Left cardiac atrium (tissue), 4 donors: Measurements from ENCODE around the gene EFNB1. TPM values are rescaled to one million over a fixed set of nuclear protein-coding genes. Genes with fewer than 3 reads are reported as not detected.
"Not testable (repeated sequence)": the region's sequence is repeated elsewhere in the genome, so short reads cannot be mapped to it uniquely, and the experiment has no call there.

Experiments used
- ATAC-seq, 2 donors: fragments of 200-7000 bp; cut with Tn5 transposase; one replicate each; pipeline ENCODE4 v1.9.1; 2020; ENCODE audit warnings: mild to moderate bottlenecking in 2 of 2, moderate library complexity in 2 of 2
- DNase-seq: peaks from one replicate; pipeline ENCODE4 v3.0.0-alpha.2; 2020
- intact Hi-C, 2 donors: fragments of 100-400 bp; cut with DNase I; formaldehyde crosslinking; loops; one replicate each; pipeline versions ENCODE4 v1.14.1 to v1.15.1; 2022 to 2023
- long read RNA-seq: library from polyadenylated mRNA; unstranded; transcript quantifications from one replicate; pipeline ENCODE4 v2.0.0, GENCODE V29; 2021
- total RNA-seq, 2 donors: library from RNA; stranded (reverse); fragmentation: NEBNext Ultra II Directional; extraction: Animal tissue kit (Norgen Biotek cat#: 25700); gene quantifications; one replicate each; pipeline ENCODE4 v1.2.1, GENCODE V29; 2021
- donor health status: DM: no; HTN: yes; CAD: no.
- donor health status: DM: no; HTN: yes; CAD: no; lungs with severe emphysema.
- donor health status: DM: yes; HTN: yes; CAD: no.
- donor health status: Dilated cardiomyopathy.

EFNB1 gene
- 10 to 100 TPM; 23.6 to 25.4 TPM for total RNA-seq
- long read RNA-seq, transcript EFNB1-201 (5 exons, 3,314 nt) = major isoform, 7 of 22 reads
- long read RNA-seq, partial matches to known transcripts = 15 of 22 reads
- long read RNA-seq, other reads (novel, unspliced or antisense) = 0 of 22 reads

- peak; percentile 91 to 94 for ATAC-seq
- intact Hi-C loops = loop anchor here (2.0 to 10.0 kb wide), 5 partner anchors 232 to 556 kb away; no protein-coding TSS in a partner anchor
- DNase-seq = peak; percentile 93
Measured at GRCh38 chrX:68828740-68829581, at the start of gene EFNB1. EFNB1 (plus strand) TSS chrX:68829021; CDS start chrX:68829777, 756 bp downstream.

GRCh38 chrX:68781295-68781694 is 47.5 kb upstream of the EFNB1 start:
- DNase-seq, ATAC-seq, intact Hi-C loops: not testable (repeated sequence)

- ATAC-seq (no peak), DNase-seq (no peak)
- intact Hi-C loops = no loop called here
Measured at GRCh38 chrX:68784816-68785215, 44.0 kb upstream of the EFNB1 start.

- DNase-seq, ATAC-seq, intact Hi-C loops: not testable (repeated sequence)
Measured at GRCh38 chrX:68786581-68786980, 42.2 kb upstream of the EFNB1 start.

GRCh38 chrX:68789966-68790365 is 38.9 kb upstream of the EFNB1 start:
- DNase-seq (no peak), ATAC-seq (no peak)
- intact Hi-C loops = no loop called here

GRCh38 chrX:68792083-68792482 is 36.7 kb upstream of the EFNB1 start:
- no peak for ATAC-seq
- intact Hi-C loops = no loop called here
- no peak for DNase-seq

GRCh38 chrX:68794461-68794860 is 34.4 kb upstream of the EFNB1 start:
- ATAC-seq (no peak), DNase-seq (no peak)
- intact Hi-C loops = no loop called here

GRCh38 chrX:68795741-68796140 is 33.1 kb upstream of the EFNB1 start:
- ATAC-seq (peak; percentile 49 to 78), DNase-seq (no peak)
- intact Hi-C loops = no loop called here

- intact Hi-C loops, DNase-seq, ATAC-seq: not testable (repeated sequence)
Measured at GRCh38 chrX:68798400-68798799, 30.4 kb upstream of the EFNB1 start.

- intact Hi-C loops = no loop called here
- no peak for DNase-seq
- ATAC-seq = peak in 1 of 2 donors; percentile 58
Measured at GRCh38 chrX:68801737-68802290, 27.0 kb upstream of the EFNB1 start.

- intact Hi-C loops = loop anchor here (2.0 to 5.0 kb wide), 3 partner anchors 75 to 296 kb away; no protein-coding TSS in a partner anchor
- DNase-seq = no peak
- ATAC-seq = peak; percentile 47 to 53
Measured at GRCh38 chrX:68807818-68808217, 21.0 kb upstream of the EFNB1 start.

- DNase-seq (peak; percentile 33), ATAC-seq (peak; percentile 74 to 88)
- intact Hi-C loops = loop anchor here (2.0 to 5.0 kb wide), 3 partner anchors 76 to 297 kb away; no protein-coding TSS in a partner anchor
Measured at GRCh38 chrX:68808686-68809357, 20.0 kb upstream of the EFNB1 start.

GRCh38 chrX:68820476-68821110 is 8.2 kb upstream of the EFNB1 start:
- ATAC-seq (no peak), DNase-seq (no peak)
- intact Hi-C loops = loop anchor here (5.0 to 10.0 kb wide), 4 partner anchors 404 to 567 kb away; no protein-coding TSS in a partner anchor

- ATAC-seq (no peak), DNase-seq (no peak)
- intact Hi-C loops = loop anchor here (2.0 to 10.0 kb wide), 6 partner anchors 403 to 566 kb away; no protein-coding TSS in a partner anchor
Measured at GRCh38 chrX:68821616-68822015, 7.2 kb upstream of the EFNB1 start.

GRCh38 chrX:68822641-68823410 is 6.0 kb upstream of the EFNB1 start:
- peak; percentile 56 for DNase-seq
- intact Hi-C loops = loop anchor here (2.0 to 10.0 kb wide), 6 partner anchors 402 to 564 kb away; no protein-coding TSS in a partner anchor

GRCh38 chrX:68823413-68824151 is 5.2 kb upstream of the EFNB1 start:
- intact Hi-C loops = loop anchor here (2.0 to 10.0 kb wide), 6 partner anchors 401 to 564 kb away; no protein-coding TSS in a partner anchor
- DNase-seq (no peak), ATAC-seq (no peak)

More at GRCh38 chrX:68822641-68823410, 6.0 kb upstream of the EFNB1 start:
- peak; percentile 89 to 91 for ATAC-seq

- DNase-seq (no peak), ATAC-seq (no peak)
- intact Hi-C loops = loop anchor here (5.0 to 10.0 kb wide), 4 partner anchors 401 to 563 kb away; no protein-coding TSS in a partner anchor
Measured at GRCh38 chrX:68824152-68824433, 4.7 kb upstream of the EFNB1 start.
